Motor neuron (in vitro differentiated cells): ENCODE data around the gene RAB36. TPM values are rescaled to one million over a fixed set of nuclear protein-coding genes. Genes with fewer than 3 reads are reported as not detected.

Experiments used
- ATAC-seq, 8 experiments: fragments of 200-7000 bp; cut with Tn5 transposase; replicated peaks in 6 of 8; 2 replicates each; pipeline ENCODE4 v1.8.0; 2021; ENCODE audit warnings: mild to moderate bottlenecking in 8 of 8, moderate library complexity in 8 of 8
- H3K27ac ChIP-seq, 2 donors: fragments of 250-450 bp; sonication (Bioruptor Pico); 2 replicates each; pipeline ENCODE4 v1.9.0; 2021; ENCODE audit warnings: antibody characterized with exemption in 2 of 2, mild to moderate bottlenecking in 2 of 2, moderate library complexity in 1 of 2
- H3K4me1 ChIP-seq, 2 donors: fragments of 250-450 bp; sonication (Bioruptor Pico); replicated peaks in 1 of 2; 2 replicates each; pipeline ENCODE4 v1.6.1; 2021; ENCODE audit warnings: antibody characterized with exemption in 2 of 2, mild to moderate bottlenecking in 2 of 2, moderate library complexity in 1 of 2
- H3K4me3 ChIP-seq, 5 donors: fragments of 250-450 bp; sonication (Bioruptor Pico); 2 replicates each; pipeline ENCODE4 v1.9.0; 2021; ENCODE audit warnings: antibody characterized with exemption in 5 of 5, mild to moderate bottlenecking in 5 of 5, moderate library complexity in 4 of 5
- WGBS, 10 experiments: fragments of 450-650 bp; shearing (Covaris generic); methylation state at CpG; one replicate each; pipeline ENCODE4 v1.0.0; 2022; 5-methylcytosine and 5-hydroxymethylcytosine counted together
- in situ Hi-C, 9 experiments: fragments of 400-800 bp; cut with MboI; loops; one replicate each; pipeline ENCODE4 v1.15.0; 2021; ENCODE audit warnings: low sequenced_read_pairs in 9 of 9, low pct_unique_long_range_greater_than_20kb in 2 of 9; ENCODE audit not compliant: unreplicated experiment in 9 of 9
- total RNA-seq, 8 experiments: library from RNA; unstranded; fragments of 300-600 nt; gene quantifications; 2 replicates each; pipeline versions ENCODE4 v1.2.3 to v1.2.4, GENCODE V29; 2022

RAB36 gene
- total RNA-seq, 8 experiments from 2014 or later: 3.1 to 14.4 (median 3.9) TPM

DNA sequence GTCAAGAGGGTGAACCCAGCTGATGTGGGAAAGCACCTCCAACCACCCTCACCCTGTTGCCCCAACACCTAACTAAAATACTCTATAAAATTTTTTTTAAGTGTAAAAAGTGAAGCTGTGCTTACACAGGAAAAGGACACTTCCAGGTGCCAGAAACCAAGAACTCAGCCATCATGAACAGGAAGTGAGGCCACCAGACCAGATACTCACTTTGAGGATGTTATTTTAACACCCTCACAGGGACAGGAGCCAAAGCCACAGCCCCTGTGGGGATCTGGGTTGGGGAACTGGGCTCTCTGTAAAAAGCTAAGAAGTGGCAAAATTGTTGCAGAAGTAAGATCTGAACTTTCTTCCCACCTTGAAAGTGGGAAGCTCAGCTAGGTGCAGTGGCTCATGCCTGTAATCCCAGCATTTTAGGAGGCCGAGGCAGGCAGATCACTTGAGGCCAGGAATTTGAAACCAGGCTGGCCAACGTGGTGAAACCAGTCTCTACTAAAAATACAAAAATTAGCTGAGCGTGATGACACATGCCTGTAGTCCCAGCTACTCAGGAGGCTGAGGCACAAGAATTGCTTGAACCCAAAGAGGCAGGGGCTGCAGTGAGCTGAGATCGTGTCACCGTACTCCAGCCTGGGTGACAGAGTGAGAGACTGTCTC lies 7.2 kb upstream of the RAB36 start:
- peaks cover 16 to 19% of the 10 kb centered on the region in 2 donors for H3K4me1 ChIP-seq
- H3K4me3 ChIP-seq: no peak overlapping the region
- WGBS, 10 experiments: 36 to 93% (median 61%) methylated on average over 2 to 5 of the region's 5 CpGs; no CpG with 5 or more reads in 1 of the 10 experiments
- in situ Hi-C loops: loop anchor here in 4 of 9 experiments (25.0 kb wide), 2 partner anchors 176 to 351 kb away; no protein-coding TSS in a partner anchor
- no peak for ATAC-seq
- H3K27ac ChIP-seq: peak overlapping the region in 1 of 2 donors; percentile 41

- in situ Hi-C loops: loop anchor here in 4 of 9 experiments (25.0 kb wide), 2 partner anchors 177 to 352 kb away; no protein-coding TSS in a partner anchor
- WGBS, 10 experiments: 61 to 98% (median 93%) methylated on average over 2 to 7 of the region's 12 CpGs; no CpG with 5 or more reads in 2 of the 10 experiments
- peaks cover 21 to 25% of the 10 kb centered on the region in 2 donors for H3K4me1 ChIP-seq
- no peak overlapping the region for H3K4me3 ChIP-seq
- peak overlapping the region in 1 of 2 donors; percentile 41 for H3K27ac ChIP-seq
- no peak for ATAC-seq
These were observed 6.5 kb upstream of the RAB36 start for GRCh38 chr22:23138584-23139435.

- H3K4me3 ChIP-seq: no peak overlapping the region
- peaks cover 26 to 29% of the 10 kb centered on the region in 2 donors for H3K4me1 ChIP-seq
- no peak for ATAC-seq
- in situ Hi-C loops: loop anchor here in 4 of 9 experiments (25.0 kb wide), 2 partner anchors 178 to 353 kb away; no protein-coding TSS in a partner anchor
- H3K27ac ChIP-seq: peak overlapping the region in 1 of 2 donors; percentile 8
These were observed 4.9 kb upstream of the RAB36 start for GRCh38 chr22:23140385-23140784.

- H3K4me3 ChIP-seq: peak overlapping the region in 2 of 5 donors; percentile 18 to 33
- H3K4me1 ChIP-seq: peaks cover 34 to 44% of the 10 kb centered on the region in 2 donors
- 90 to 100% (median 94%) methylated on average over 3 of the region's 9 CpGs; no CpG with 5 or more reads in 7 of the 10 experiments for WGBS, 10 experiments
- ATAC-seq: no peak
- in situ Hi-C loops: loop anchor here in 4 of 9 experiments (25.0 kb wide), 2 partner anchors 180 to 355 kb away; no protein-coding TSS in a partner anchor
- peak overlapping the region; percentile 9 to 31 for H3K27ac ChIP-seq
These were observed 2.7 kb upstream of the RAB36 start for GRCh38 chr22:23142546-23143105.

DNA sequence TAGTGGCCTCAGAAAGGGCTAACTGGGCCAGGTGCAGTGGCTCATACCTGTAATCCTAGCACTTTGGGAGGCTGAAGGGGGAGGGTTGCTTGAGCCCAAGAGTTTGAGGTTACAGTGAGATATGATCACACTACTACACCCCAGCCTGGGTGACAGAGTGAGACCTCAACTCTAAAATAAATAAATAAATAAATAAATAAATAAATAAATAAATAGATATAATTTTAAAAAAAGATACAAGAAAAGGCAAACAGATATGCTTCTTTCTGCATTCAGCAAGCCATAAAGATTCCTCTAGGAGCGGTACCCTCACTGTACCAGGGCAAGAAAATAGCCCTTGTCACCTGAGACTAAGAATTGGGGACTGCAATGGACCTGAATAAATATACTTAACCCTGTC lies 2.2 kb upstream of the RAB36 start:
- no peak for ATAC-seq
- in situ Hi-C loops: loop anchor here in 4 of 9 experiments (25.0 kb wide), 2 partner anchors 181 to 356 kb away; no protein-coding TSS in a partner anchor
- WGBS, 10 experiments: 71 to 100% (median 100%) methylated on average over 1 of the region's 1 CpG; no CpG with 5 or more reads in 2 of the 10 experiments
- Histone ChIP-seq H3K27ac (peak overlapping the region in 1 of 2 donors; percentile 31), H3K4me1 (peaks cover 34 to 45% of the 10 kb centered on the region in 2 donors), H3K4me3 (no peak overlapping the region)

GRCh38 chr22:23144432-23144831 lies 845 bp upstream of the RAB36 start:
- H3K4me3 ChIP-seq: peak overlapping the region in 1 of 5 donors; percentile 24

GRCh38 chr22:23145878-23146470 lies 697 bp downstream of the RAB36 start:
- peak overlapping the region; percentile 37 to 47 (median 44) for H3K4me3 ChIP-seq
- in situ Hi-C loops: loop anchor here in 4 of 9 experiments (25.0 kb wide), 2 partner anchors 184 to 359 kb away; no protein-coding TSS in a partner anchor
- peak overlapping the region; percentile 66 to 87 for H3K27ac ChIP-seq
- no peak for ATAC-seq
- peaks cover 46 to 58% of the 10 kb centered on the region in 2 donors for H3K4me1 ChIP-seq
- WGBS, 10 experiments: 0 to 100% (median 50%) methylated on average over 1 to 2 of the region's 2 CpGs; no CpG with 5 or more reads in 5 of the 10 experiments

More at GRCh38 chr22:23144432-23144831, 845 bp upstream of the RAB36 start:
- in situ Hi-C loops: loop anchor here in 4 of 9 experiments (25.0 kb wide), 2 partner anchors 182 to 357 kb away; no protein-coding TSS in a partner anchor
- peaks cover 36 to 50% of the 10 kb centered on the region in 2 donors for H3K4me1 ChIP-seq
- peak overlapping the region in 1 of 2 donors; percentile 31 for H3K27ac ChIP-seq
- 86 to 100% (median 100%) methylated on average over 1 to 4 of the region's 4 CpGs; no CpG with 5 or more reads in 3 of the 10 experiments for WGBS, 10 experiments
- ATAC-seq: no peak

- ATAC-seq: no peak
- Histone ChIP-seq H3K4me1 (peaks cover 40 to 51% of the 10 kb centered on the region in 2 donors), H3K27ac (peak overlapping the region; percentile 66 to 87), H3K4me3 (no peak overlapping the region)
- in situ Hi-C loops: loop anchor here in 4 of 9 experiments (25.0 kb wide), 2 partner anchors 184 to 359 kb away; no protein-coding TSS in a partner anchor
- 20 to 100% (median 92%) methylated on average over 1 to 7 of the region's 8 CpGs; no CpG with 5 or more reads in 2 of the 10 experiments for WGBS, 10 experiments
These were observed 1.4 kb downstream of the RAB36 start for GRCh38 chr22:23146478-23147205.

DNA sequence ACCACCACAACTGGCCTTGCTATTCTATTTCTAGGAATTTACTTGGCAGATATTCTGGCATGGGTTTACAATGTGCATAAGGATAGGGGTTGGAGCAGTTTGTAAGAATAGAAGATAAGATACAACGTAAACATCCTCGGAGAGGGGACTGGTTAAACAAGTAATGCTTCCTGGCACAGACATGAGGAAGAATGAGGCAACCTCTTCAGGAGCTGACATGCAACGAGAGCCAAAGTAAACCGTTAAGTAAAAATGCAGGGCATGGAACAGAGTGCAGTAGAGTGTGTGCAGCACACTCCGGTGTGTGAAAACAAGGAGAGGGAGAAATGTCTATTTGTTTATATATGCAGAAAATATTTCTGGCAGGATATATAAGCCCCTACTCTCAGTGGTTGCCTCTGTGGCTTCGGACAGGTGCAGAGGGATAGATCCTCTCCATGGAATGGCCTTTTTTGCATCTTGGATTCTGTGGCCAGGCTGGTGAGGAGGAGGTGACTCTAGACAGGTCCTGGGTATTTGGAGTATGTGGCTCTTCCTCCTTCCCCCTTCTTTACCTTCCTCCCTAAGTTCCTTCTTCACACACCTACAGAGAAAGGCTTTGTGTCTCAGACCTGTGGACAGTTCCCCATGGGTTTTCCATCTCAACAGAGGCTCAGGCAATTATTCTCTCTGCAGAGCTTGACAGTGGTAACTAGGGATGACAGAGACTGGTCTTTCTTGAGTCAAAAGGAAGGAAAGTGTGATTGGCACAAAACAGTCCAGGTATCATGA lies 2.5 kb downstream of the RAB36 start:
- WGBS, 10 experiments: 47 to 100% (median 83%) methylated on average over 1 to 6 of the region's 6 CpGs
- no peak overlapping the region for H3K4me3 ChIP-seq
- peaks cover 35 to 43% of the 10 kb centered on the region in 2 donors for H3K4me1 ChIP-seq
- no peak for ATAC-seq
- peak overlapping the region in 1 of 2 donors; percentile 14 for H3K27ac ChIP-seq
- in situ Hi-C loops: loop anchor here in 4 of 9 experiments (25.0 kb wide), 2 partner anchors 186 to 361 kb away; no protein-coding TSS in a partner anchor

DNA sequence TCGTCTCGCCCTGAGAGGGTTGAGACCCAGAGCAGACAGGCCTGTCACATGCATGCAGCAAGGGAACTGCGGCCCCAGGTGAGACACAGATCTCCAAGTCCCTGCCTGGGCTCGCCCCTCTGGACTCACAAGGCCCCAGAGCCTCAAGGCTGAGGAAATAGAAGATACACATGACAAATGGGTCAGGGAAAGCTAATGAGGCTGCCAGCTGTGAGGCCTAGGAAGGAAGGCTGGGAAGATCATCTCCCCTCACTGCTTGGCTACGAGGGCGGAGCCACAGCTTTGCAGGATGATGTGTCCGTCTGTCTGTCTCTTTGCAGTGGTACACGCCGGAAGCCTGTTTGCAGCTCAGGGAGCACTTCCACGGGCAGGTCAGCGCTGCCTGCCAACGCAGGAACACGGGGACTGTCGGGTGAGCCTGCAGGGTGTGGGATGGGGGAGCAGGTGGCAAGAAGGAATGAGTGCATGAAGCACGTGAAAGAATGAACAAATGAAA lies 4.5 kb downstream of the RAB36 start:
- peak overlapping the region; percentile 73 to 81 for H3K27ac ChIP-seq
- peaks cover 32 to 36% of the 10 kb centered on the region in 2 donors for H3K4me1 ChIP-seq
- WGBS, 10 experiments: 64 to 93% (median 78%) methylated on average over 3 to 7 of the region's 15 CpGs; no CpG with 5 or more reads in 6 of the 10 experiments
- in situ Hi-C loops: loop anchor here in 4 of 9 experiments (25.0 kb wide), 3 partner anchors 187 to 362 kb away; no protein-coding TSS in a partner anchor
- peak in 1 of 8 experiments; percentile 30 for ATAC-seq
- H3K4me3 ChIP-seq: no peak overlapping the region
